Testis (tissue), 2 donors: ENCODE results near the gene ARID3A.

ENCODE experiments used
- POLR2A ChIP-seq: fragments of 450-650 bp; IDR thresholded peaks from one replicate; pipeline ENCODE4 v1.6.1; 2017; ENCODE audit warnings: antibody characterized with exemption, mild to moderate bottlenecking, moderate library complexity
- TF ChIP-seq, protein P1 (sequence below), 3 experiments: fragments of 450-650 bp in 2 of 3; fragments of 200-600 bp in 1 of 3; sonication (generic) in 1 of 3; IDR thresholded peaks; one replicate each; pipeline ENCODE4 v1.5.1; 2016 to 2019; ENCODE audit warnings: antibody characterized with exemption in 3 of 3, mild to moderate bottlenecking in 2 of 3, moderate library complexity in 1 of 3

DNA sequence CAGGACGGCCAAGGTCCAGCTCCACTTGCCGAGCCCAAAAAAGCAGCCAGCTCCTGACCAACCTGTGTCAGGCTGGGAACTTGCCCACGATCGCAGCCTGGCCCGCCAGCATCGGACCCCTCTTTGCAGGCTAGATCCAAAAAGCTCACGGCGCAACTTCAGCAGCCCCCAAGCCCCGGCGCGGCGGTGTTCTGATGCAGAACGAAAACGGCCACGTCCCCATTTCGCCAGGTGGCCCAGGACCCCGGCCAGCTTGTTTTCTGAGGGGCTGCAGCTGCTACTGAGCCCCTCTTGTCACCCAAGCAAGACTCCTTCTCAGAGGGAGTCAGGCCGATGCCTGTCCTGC is 93.8 kb downstream of the ARID3A start:
- TF ChIP-seq, protein P1, sequence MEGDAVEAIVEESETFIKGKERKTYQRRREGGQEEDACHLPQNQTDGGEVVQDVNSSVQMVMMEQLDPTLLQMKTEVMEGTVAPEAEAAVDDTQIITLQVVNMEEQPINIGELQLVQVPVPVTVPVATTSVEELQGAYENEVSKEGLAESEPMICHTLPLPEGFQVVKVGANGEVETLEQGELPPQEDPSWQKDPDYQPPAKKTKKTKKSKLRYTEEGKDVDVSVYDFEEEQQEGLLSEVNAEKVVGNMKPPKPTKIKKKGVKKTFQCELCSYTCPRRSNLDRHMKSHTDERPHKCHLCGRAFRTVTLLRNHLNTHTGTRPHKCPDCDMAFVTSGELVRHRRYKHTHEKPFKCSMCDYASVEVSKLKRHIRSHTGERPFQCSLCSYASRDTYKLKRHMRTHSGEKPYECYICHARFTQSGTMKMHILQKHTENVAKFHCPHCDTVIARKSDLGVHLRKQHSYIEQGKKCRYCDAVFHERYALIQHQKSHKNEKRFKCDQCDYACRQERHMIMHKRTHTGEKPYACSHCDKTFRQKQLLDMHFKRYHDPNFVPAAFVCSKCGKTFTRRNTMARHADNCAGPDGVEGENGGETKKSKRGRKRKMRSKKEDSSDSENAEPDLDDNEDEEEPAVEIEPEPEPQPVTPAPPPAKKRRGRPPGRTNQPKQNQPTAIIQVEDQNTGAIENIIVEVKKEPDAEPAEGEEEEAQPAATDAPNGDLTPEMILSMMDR (IDR thresholded peaks at IDR 0.05): no peak
- no peak for TF ChIP-seq POLR2A
